Measurements from ENCODE around the gene KAZN. TPM values are rescaled to one million over a fixed set of nuclear protein-coding genes. Genes with fewer than 3 reads are reported as not detected.
A peak's percentile ranks its signal among the peaks of the same experiment; 100 is the strongest.

Gene KAZN
- total RNA-seq, 1 donor from 2014 or later: 33.5 TPM

GRCh38 chr1:14855268-14855667, 256.8 kb downstream of the KAZN start:
- intact Hi-C loops (cut with DNase I): no loop called here
- DNase-seq: no peak
- H3K9me3 ChIP-seq: no peaks in the 10 kb centered on the region
- ATAC-seq: no peak
- H3K36me3 ChIP-seq: no peaks in the 10 kb centered on the region
- no peaks in the 10 kb centered on the region for H3K4me1 ChIP-seq
- H3K27me3 ChIP-seq: no peaks in the 10 kb centered on the region
- no peak overlapping the region for H3K27ac ChIP-seq
- TF ChIP-seq CTCF (IDR thresholded peaks at IDR 0.05): no peak
- H3K4me3 ChIP-seq: no peak overlapping the region

GRCh38 chr1:14855801-14856200, 257.3 kb downstream of the KAZN start:
- intact Hi-C loops (cut with DNase I): no loop called here
- no peak for TF ChIP-seq CTCF (IDR thresholded peaks at IDR 0.05)

GRCh38 chr1:14857436-14858195, 259.1 kb downstream of the KAZN start:
- Histone ChIP-seq H3K4me1 (no peaks in the 10 kb centered on the region), H3K9me3 (no peaks in the 10 kb centered on the region), H3K27me3 (no peaks in the 10 kb centered on the region), H3K4me3 (no peak overlapping the region), H3K36me3 (no peaks in the 10 kb centered on the region), H3K27ac (no peak overlapping the region)
- ATAC-seq (no peak), DNase-seq (no peak)
- TF ChIP-seq CTCF (IDR thresholded peaks at IDR 0.05): no peak
- intact Hi-C loops (cut with DNase I): no loop called here

More at GRCh38 chr1:14855801-14856200, 257.3 kb downstream of the KAZN start:
- Histone ChIP-seq H3K9me3 (no peaks in the 10 kb centered on the region), H3K27me3 (no peaks in the 10 kb centered on the region), H3K36me3 (no peaks in the 10 kb centered on the region), H3K27ac (no peak overlapping the region), H3K4me3 (no peak overlapping the region), H3K4me1 (no peaks in the 10 kb centered on the region)
- ATAC-seq (no peak), DNase-seq (no peak)

GRCh38 chr1:14862114-14862771, 263.8 kb downstream of the KAZN start:
- no peak for TF ChIP-seq CTCF (IDR thresholded peaks at IDR 0.05)
- intact Hi-C loops (cut with DNase I): no loop called here
- ATAC-seq: peak; percentile 55
- H3K4me3 ChIP-seq: no peak overlapping the region
- no peak overlapping the region for H3K27ac ChIP-seq
- no peaks in the 10 kb centered on the region for H3K4me1 ChIP-seq
- H3K36me3 ChIP-seq: no peaks in the 10 kb centered on the region
- DNase-seq: no peak
- no peaks in the 10 kb centered on the region for H3K9me3 ChIP-seq
- no peaks in the 10 kb centered on the region for H3K27me3 ChIP-seq

- DNase-seq (no peak), ATAC-seq (no peak)
- H3K9me3 ChIP-seq: no peaks in the 10 kb centered on the region
- intact Hi-C loops (cut with DNase I): no loop called here
- H3K36me3 ChIP-seq: no peaks in the 10 kb centered on the region
- no peak overlapping the region for H3K27ac ChIP-seq
- no peaks in the 10 kb centered on the region for H3K4me1 ChIP-seq
- no peak overlapping the region for H3K4me3 ChIP-seq
- H3K27me3 ChIP-seq: no peaks in the 10 kb centered on the region
- no peak for TF ChIP-seq CTCF (IDR thresholded peaks at IDR 0.05)
These were observed 266.6 kb downstream of the KAZN start for GRCh38 chr1:14865106-14865505.

Data from upper lobe of right lung (tissue), 1 donor.